EH (cell line): ENCODE measurements around the gene CTTN.

ENCODE experiments used
- DNase-seq: peaks from one replicate; pipeline ENCODE4 v3.0.0-alpha.2; 2015; ENCODE audit warnings: low read depth

Gene CTTN

DNA sequence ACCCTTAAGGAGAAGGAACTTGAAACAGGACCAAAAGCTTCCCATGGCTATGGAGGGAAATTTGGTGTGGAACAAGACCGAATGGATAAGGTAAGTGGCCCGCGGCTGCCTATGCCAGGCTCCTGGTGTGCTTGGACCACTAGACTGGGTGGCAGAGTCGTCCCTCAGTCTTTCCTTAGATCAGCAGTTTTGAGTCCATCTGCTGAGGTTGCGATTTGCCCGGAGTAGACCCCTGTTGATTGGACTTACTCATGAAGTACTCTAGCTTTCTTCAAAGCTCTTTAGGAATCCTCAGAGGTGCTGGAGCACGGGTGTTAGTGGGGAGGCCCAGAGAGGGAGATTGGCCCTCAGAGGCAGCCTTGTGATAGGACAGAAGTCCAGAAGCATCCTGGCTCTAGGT lies 11.5 kb downstream of the CTTN start:
- DNase-seq: no peak

DNA sequence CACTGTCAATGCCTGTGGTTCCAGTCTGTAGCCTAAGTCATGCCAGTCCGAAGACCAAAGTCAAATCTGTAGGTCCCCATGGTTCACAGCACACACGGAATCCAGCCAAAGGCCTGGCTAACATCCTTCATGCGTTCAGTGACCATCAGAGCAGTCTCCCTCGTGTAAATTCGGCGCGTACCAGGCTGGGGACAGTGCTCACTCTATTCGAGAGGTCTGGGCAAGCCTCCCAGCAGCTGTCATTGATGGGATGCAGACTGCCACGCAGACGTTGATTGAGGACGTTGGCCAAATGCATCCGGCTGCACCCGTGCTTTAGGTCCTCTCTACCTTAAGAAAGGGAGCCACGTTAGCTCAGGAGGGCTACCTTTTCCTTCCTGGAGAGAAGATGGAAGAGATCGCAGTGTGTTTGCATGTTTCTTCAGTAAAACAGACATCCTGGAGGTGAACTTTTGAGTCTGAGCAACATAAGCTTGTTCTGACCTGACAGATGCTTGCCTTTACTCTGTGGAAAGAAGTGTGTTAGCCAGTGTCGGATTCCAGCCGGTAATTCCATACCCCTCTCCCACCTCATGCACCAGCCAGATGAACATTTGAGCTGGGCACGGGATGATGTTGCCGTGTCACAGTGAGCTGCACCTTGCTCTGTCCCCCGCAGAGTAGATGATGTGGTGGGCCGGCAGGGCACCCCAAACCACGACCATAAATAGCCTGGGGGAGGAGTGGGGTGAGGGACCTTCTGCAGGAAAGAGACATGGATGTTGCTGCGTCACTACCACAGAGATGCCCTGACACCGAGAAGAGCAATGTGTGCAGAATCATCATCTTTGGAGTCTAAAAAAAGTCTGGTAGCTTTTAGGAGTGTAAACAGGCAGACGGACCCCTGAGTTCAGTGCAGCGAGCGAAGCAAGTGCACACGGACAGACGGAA lies 12.2 kb downstream of the CTTN start:
- no peak for DNase-seq

DNA sequence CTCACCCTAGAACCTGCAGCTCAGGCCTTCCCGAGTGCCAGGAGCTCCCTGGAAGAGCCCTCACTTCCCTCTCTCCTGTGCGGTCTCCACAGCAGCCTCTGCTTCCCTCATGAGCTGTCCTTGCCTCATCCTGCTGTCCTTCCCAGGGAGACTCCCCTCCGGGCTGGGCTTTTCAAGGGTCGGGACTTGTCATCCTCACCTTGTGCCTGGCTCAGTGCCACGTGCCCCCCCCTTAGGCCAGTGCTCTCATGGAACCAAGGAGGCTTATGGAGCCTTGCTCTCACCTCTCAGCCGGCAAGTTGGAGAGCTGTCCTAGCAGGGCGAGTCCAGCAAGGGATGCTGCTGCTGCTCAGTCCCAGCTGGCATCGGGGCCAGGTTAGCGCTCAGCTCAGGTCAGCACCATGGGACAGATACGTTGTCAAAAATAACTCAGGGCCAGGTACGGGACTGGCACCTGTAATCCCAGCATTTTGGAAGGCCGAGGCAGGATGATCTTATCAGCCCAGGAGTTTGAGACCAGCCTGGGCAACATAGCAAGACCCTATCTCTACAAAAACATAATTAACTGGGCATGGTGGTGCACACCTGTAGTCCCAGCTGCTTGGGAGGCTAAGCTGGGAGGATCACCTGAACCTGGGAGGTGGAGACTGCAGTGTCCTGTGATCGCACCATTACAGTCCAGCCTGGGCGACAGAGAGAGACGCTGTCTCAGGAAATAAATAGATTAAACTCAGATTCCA lies 13.6 kb downstream of the CTTN start:
- no peak for DNase-seq

DNA sequence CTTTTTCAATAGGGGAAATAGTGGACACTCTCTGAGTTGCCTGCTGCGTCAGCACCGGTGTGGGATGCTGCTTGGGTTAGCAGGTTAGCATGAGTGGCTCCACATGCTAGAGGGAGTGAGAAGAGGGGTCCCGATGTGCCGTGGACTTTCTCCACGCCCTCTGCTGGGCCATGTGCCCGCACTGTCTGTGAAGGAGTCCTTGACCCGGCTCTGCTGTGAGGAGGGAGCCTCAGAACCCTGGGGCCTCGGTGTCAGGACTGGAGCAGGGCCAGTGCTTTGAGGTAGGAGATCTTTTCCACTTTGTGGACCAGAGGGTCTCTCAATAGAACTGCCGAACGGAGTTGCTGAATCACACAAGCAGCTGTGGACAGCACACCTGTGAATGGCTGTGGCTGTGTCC lies 14.8 kb downstream of the CTTN start:
- no peak for DNase-seq

DNA sequence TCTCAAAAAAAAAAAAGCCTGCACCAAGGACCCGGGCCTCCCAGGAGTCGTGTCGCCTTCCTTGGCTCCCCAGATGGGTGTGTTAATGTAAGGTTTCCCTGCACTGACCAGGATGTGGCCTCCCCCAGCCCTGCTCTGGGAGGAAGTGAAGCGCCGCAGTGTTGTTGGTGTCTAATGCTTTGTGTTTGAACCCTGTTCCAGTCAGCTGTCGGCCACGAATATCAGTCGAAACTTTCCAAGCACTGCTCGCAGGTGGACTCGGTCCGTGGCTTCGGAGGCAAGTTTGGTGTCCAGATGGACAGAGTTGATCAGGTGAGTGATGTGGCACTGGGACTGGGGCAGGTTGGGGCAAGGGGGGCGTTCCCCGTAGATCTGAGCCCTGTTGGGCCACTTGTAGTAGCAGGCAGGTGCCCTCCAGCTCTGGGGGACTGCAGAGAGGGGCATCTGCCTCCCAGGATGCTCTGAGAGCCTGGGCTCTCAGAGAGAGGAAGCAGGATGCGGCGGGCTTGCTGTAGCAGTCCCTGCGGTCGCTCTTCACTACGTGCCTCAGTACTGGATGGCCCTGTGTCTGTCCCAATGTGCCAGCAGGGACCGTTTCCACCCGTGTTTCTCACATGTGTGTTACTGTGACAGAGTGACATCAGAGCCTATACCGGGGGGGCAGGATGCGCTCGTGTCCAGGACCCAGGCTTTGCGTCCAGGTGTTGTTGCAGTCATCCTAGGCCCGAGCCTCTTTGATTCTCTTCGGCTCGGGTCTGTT lies 16.2 kb downstream of the CTTN start:
- no peak for DNase-seq

DNA sequence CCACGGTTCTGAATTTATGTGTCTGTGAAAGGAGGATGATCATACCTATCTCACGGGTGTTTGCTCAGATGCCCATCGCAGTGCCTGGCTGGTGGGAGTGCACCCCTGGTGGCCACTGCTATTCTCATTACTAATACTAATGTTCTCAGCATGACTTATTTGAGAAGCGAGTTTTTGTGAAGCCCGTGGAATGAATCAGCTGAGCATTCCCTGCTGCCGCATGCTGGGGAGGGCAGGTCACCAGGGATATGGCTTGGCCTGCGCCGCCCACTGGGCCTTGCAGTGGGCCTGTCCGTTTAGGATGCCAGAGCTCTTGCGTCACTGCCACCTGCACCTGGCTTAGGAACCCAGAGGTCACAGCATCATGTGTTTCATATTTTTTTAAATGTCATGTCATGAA lies 16.9 kb downstream of the CTTN start:
- peak; percentile 93 for DNase-seq

DNA sequence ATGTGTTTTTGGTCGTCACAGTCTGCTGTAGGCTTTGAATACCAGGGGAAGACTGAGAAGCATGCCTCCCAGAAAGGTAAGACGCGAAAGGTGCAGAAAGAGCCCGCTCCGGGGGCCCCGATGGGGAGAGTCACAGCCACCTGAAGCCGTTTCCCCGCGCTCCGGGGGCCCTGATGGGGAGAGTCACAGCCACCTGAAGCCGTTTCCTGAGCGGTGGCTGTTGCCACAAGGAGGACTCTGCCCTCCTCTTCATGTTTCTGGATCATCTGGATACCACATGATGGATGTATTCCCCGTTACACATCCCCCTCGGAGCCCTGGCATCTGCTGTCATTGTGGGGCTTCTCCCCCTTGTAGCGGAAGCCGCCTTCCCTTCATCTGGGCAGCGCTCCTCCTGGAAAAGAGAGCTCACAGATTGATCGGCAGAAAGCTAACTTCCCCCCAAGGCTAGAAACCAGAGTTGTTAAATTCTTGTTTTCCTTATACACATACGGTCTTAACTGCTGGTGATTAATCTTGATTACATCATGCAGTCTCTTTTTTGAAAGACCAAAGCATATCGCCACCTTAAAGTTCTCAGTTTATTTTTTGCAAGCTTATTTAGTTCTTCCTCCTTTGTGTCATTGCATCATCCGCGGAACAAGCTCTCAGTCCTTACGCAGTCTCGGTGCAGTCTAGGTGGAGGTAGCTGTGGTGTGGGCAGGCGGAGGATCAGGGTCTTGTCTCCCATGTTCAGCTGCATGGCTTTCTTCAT lies 17.5 kb downstream of the CTTN start:
- peak; percentile 51 for DNase-seq

DNA sequence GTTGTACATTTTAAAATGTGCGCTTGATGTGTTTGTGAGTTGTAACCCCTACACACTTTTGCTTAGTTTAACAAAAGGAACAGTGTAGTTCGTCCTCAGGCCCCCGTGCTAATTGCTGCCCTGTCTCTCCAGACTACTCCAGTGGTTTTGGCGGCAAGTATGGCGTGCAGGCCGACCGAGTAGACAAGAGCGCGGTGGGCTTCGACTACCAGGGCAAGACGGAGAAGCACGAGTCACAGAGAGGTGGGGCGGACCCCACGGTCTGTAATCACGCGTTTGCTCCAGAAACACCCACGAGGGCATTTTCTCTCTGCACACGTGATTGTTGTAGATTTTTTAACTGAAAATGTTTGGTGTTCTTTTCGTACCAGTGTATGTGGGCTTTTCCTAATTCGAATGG lies 18.6 kb downstream of the CTTN start:
- DNase-seq: no peak

DNA sequence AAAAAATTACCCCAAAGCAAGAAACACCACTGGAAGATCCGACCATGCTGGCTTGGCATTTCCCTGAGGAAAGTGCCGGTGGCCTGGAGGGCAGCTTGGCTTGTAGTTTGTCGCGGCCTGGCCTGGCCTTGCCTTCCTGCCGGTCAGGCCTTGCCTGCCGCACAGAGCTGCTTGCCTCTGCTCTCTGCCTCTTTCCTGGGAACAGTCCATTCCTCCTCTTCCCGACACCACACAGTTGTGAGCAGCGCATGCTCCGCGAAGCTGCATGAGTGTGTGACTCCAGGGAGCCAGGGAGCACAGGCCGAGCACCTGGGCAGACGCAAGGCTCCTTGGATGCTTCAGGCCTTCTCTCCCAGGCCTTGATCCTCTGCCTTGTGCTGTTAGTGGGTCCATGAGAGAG lies 19.8 kb downstream of the CTTN start:
- no peak for DNase-seq

DNA sequence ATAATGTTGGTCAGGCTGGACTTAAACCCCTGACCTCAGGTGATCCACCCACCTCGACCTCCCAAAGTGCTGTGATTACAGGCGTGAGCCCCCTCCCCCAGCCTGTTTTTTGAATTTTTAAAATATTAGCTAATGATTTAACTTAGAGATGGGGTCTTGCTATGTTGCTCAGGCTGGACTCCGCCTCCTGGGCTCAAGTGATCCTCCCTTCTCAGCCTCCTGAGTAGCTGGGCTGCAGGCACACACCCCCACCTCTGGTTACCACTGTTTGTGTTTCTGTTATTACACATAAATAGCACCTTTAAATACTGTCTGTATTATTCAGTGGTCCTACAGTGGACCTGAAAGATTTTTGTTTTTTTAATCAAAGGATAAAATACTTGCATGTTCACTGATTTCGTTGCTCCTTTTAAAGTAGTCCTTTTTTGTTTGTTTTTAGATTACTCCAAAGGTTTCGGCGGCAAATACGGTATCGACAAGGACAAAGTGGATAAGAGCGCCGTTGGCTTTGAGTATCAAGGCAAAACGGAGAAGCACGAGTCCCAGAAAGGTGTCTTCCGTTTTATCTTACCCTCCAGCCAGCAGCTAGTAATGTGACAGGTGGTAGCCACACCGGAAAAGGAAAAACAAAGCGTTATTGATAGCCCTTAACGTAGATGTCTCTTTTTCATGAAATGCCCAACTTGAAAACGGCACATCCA lies 21.1 kb downstream of the CTTN start:
- no peak for DNase-seq

DNA sequence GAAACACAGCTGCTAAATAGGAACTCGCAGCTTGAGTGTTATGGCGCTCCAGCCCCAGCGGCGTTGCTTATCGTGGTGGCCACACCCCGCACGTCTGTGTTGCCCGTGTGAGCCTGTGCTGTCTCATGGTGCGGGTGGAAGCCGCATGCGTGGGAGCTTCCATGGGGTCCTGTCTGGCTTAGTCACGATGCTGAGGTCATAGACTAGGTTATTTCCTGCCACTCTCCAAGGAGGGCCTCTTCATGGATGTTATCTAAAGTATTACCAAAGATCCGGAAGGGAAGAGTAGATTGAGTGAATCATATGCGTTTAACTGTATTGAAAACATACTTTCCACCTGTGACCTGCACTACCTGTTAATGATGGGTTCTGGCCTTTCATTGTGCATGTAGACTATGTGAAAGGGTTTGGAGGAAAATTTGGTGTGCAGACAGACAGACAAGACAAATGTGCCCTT lies 21.7 kb downstream of the CTTN start:
- DNase-seq: peak; percentile 19

DNA sequence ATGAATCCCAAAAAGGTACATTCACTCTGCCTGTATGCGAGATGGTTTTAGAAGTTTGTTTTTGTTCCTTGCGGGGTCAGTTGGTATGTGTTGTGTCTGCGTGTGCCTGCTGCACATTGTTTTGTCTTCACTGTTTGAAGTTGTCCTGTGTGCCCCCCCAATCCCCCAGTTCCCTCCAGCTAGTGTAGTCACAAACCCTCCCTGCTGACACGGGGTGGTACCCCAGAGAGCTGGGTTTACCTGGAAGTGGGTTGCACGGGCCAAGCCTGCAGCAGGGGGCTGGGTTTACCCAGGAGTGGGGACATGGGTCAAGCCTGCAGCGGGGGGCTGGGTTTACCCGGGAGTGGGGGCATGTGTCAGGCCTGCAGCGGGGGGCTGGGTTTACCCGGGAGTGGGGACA lies 22.2 kb downstream of the CTTN start:
- no peak for DNase-seq

DNA sequence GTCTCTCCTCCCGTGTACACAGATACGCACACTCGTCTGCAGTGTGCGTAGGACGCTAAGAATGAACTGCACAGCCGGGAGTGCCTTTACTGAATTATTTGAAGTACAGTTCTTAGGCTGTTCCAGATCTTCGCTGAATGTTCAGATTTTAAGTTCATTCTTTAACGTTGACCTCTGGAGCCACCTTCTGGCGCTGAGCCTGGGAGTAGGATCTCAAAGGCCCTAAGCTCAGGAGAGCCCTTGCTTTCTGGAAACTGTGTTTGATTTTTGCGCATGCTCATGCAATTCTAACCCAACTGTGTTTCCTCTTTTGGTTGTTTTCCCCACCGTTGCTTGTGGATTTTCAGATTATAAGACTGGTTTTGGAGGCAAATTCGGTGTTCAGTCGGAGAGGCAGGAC lies 22.8 kb downstream of the CTTN start:
- no peak for DNase-seq

DNA sequence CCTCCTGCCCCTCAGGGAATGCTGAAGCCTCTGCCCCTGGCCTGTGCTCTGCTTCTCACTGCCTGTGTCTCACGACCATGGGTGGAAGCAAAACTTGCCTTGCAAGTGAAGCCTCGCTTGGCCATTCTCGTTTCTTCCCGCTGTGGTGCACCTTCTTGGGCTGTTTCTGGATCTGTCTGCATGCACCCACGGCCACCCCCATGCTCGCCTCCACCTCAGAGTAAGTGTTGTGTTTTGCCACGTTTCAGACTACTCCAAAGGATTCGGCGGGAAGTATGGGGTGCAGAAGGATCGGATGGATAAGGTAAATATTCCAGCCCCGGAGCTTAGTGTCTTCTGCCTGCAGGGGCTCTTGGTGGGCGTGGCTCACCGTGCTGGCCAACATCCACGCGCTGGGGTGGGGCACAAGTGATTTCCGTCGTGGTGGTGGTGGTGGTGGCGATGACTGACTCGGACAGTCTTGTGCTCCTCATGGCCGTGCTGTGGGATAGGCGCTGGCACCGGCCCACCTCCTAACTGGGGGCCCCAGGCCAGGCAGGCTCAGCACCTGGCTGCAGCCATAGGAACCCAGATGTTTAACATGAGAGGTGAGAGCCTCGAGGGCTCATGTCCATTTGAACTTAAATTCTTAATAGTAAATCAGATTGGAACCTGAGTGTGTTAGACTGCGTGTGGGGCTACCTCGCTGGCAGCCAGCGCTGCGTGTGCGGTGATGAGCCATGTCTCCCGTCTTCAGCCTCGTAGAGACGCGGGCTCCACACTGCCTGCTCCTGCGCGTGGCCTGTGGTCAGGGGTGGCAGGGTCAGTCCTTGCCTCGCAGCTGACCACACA lies 24.6 kb downstream of the CTTN start:
- no peak for DNase-seq

DNA sequence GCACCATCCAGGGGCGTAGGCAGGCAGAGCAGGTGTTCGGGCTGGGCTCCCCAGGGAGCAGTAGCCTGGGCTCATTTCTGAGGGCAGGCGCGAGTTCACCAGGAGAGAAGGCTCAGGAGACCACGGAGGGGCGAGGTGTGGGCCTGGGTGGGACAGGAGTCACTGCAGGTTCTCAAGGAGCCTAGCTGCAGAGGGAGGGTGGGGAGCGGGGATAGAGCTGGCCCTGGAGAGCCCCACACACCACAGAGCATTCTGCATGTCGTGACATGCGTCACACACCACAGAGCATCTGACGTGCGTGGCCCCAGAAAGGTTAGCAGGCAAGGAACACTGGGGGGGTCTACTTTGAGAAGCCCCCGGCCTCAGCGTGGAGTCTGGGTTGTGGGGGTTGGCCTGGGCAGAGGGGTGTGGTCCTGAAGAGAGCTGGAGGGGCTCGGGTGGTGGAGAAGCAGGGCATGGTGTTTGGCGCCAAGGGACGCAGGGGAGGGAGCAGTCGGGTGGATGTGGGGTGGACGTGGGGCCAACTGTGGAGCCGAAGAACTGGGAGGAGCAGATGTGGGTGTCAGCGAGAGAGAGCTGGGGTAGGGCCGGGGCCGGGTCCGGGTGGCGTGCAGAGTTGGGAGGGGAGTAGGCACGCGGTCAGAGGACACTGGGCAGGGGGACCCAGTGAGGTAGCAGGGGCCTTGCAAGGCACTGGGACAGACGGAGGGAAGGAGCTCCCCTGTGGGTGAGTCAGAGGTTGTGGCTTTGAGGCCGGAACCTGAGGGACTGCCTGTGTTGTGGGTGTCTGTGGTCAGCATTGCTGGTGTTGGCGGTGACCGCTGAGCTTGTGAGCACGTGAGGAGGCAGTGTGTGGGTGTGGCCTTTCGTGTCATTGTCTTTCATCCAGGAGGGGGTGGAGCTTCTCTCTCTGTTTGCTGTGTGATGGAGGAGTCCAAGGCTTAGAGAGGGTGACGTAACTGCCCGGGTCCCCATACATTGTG lies 25.5 kb downstream of the CTTN start:
- peak; percentile 89 for DNase-seq

DNA sequence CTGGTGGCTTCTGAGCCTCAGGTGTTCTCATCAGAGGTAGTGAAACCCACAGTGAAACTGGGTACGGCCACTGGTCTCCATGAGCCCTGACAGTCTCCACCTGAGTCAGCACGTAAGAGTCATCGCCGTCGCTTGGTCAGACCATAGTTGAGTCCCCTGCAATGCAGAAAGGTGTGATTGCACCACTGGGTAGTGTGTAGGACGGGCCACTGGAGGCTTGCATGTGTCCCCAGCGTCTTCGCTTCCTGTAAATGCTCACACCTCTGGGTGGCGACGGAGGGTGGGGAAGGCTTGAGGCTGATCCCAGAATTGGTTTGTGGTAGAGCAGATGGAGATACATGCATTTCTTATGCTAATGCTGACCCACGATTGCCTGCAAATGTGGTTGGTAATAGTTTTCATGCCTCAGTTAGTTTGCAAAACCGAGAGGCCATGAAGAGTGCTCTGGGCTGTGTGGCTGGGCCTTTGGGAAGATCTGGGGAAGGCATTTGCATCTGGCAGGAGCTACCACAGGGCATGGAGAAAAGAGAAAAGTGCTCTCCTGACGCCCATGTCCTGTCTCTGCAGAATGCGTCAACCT lies 26.5 kb downstream of the CTTN start:
- no peak for DNase-seq

DNA sequence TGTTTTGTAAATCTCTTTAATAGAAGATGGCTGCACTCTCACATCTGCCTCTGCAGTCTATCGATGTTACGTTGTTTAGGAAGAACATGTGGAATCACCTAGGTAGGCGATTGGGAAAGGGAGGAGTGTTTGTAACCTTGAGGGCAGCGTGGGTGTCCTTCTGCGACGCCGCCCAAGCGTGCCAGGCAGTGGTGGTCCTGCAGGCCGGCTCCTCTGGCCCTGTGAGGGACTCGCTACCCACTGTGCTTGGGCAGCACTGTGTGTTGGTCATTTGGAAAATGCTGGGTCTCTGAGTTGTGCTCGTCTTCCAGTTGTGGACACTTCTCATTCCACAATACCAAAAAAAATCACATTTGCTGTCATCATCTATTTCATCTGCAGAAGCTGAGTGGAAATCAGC lies 29.1 kb downstream of the CTTN start:
- DNase-seq: no peak

DNA sequence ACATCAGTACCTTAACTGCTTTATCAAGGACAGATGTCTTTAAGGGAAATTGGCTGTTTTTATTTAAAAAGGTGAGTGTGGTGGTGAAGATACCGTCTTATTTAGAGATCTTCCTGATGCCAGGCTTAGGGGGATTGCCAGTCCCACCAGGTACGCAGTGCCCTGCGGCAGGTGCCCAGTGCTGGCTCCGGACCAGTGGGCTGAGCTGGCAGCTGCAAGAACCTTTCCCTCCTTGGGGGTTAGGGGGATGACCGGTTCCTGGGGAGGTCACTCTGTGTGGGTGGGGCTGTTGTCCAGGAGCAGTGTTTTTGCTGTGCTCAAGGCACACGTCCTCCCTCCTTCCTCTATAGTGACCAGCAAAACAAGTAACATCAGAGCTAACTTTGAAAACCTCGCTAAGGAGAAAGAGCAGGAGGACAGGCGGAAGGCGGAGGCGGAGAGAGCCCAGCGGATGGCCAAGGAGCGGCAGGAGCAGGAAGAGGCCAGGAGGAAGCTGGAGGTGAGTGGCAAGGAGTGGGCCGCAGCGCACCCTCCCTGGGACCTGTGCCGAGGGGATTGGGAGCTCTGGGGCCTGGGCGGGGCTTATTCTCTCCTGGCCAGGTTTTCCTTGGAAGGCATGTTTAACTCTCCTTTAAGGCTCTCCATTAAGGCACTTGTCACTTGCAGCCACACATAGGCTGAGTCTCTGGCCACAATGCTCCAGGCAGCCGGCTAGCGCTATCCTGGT lies 30.5 kb downstream of the CTTN start:
- DNase-seq: no peak
